A673 (cell line): ENCODE data around the gene PPFIBP1. TPM values are rescaled to one million over a fixed set of nuclear protein-coding genes. Genes with fewer than 3 reads are reported as not detected.

Experiments
- BruUV-seq: library from RNA; stranded (reverse); fragments of 400-500 nt; replicated peaks from 2 replicates; lab custom pipeline; 2021; lab: Mats Ljungman, UMichigan
- CTCF ChIA-PET: fragments of 300-600 bp; sonication (Branson Sonifier 250); formaldehyde crosslinking; loops from one replicate; lab custom pipeline; 2022; ENCODE audit warnings: antibody characterized with exemption; lab: Charles Lee
- POLR2A ChIA-PET: fragments of 300-600 bp; sonication (Branson Sonifier 250); formaldehyde crosslinking; loops from one replicate; lab custom pipeline; 2022; ENCODE audit warnings: antibody characterized with exemption; ENCODE audit not compliant: low non-redundant PET; lab: Charles Lee
- DNase-seq: peaks from one replicate; pipeline ENCODE4 v3.0.0-alpha.2; 2015; ENCODE audit warnings: low spot score
- H3K27ac ChIP-seq: fragments of 200-600 bp; sonication (generic); 2 replicates; pipeline ENCODE4 v1.5.1; 2016; ENCODE audit warnings: mixed run types, low read depth, mild to moderate bottlenecking, mixed read lengths, antibody characterized with exemption, low read length; ENCODE audit not compliant: poor library complexity, severe bottlenecking
- H3K27me3 ChIP-seq: fragments of 200-600 bp; sonication (generic); replicated peaks from 2 replicates; pipeline ENCODE4 v1.6.1; 2017; ENCODE audit warnings: mixed run types, low read depth, mild to moderate bottlenecking, mixed read lengths, antibody characterized with exemption, low read length; ENCODE audit not compliant: insufficient read depth, poor library complexity
- H3K36me3 ChIP-seq: fragments of 200-600 bp; sonication (generic); 2 replicates; pipeline ENCODE4 v1.6.1; 2016; ENCODE audit warnings: mixed run types, mild to moderate bottlenecking, mixed read lengths, antibody characterized with exemption, low read length; ENCODE audit not compliant: insufficient read depth, poor library complexity, severe bottlenecking
- H3K4me1 ChIP-seq: fragments of 200-600 bp; sonication (generic); 2 replicates; pipeline ENCODE4 v1.6.1; 2017; ENCODE audit warnings: mixed run types, mild to moderate bottlenecking, mixed read lengths, antibody characterized with exemption, low read length; ENCODE audit not compliant: insufficient read depth, poor library complexity, severe bottlenecking
- H3K4me3 ChIP-seq: fragments of 200-600 bp; sonication (generic); 2 replicates; pipeline ENCODE4 v1.5.1; 2016; ENCODE audit warnings: low read depth, mixed run types, mild to moderate bottlenecking, mixed read lengths, low read length; ENCODE audit not compliant: poor library complexity, severe bottlenecking
- H3K9me3 ChIP-seq: fragments of 200-600 bp; sonication (generic); 2 replicates; pipeline ENCODE4 v1.6.1; 2016; ENCODE audit warnings: mixed run types, low read depth, mild to moderate bottlenecking, mixed read lengths, antibody characterized with exemption, low read length; ENCODE audit not compliant: poor library complexity, severe bottlenecking
- CTCF ChIP-seq: fragments of 300-800, 200-600 bp; sonication (generic); conservative IDR thresholded peaks from 2 replicates; pipeline ENCODE4 v1.5.1; 2017; ENCODE audit warnings: low read depth, mild to moderate bottlenecking, antibody characterized with exemption, low read length, moderate library complexity, mixed read lengths
- EZH2 ChIP-seq: fragments of 200-600 bp; sonication (generic); IDR thresholded peaks from 2 replicates; pipeline ENCODE4 v1.6.1; 2017; ENCODE audit warnings: borderline replicate concordance, low read depth, mild to moderate bottlenecking, mixed read lengths, antibody characterized with exemption, low read length; ENCODE audit not compliant: poor library complexity, severe bottlenecking
- intact Hi-C: fragments of 100-400 bp; cut with micrococcal nuclease; formaldehyde crosslinking; loops from one replicate; pipeline ENCODE4 v1.10.0; 2022; ENCODE audit not compliant: unreplicated experiment
- total RNA-seq: library from RNA; stranded (reverse); gene quantifications from 2 replicates; pipeline ENCODE4 v1.2.3, GENCODE V29; 2021

Gene PPFIBP1
- total RNA-seq, 1 experiment from 2014 or later, result 41.2 TPM

DNA sequence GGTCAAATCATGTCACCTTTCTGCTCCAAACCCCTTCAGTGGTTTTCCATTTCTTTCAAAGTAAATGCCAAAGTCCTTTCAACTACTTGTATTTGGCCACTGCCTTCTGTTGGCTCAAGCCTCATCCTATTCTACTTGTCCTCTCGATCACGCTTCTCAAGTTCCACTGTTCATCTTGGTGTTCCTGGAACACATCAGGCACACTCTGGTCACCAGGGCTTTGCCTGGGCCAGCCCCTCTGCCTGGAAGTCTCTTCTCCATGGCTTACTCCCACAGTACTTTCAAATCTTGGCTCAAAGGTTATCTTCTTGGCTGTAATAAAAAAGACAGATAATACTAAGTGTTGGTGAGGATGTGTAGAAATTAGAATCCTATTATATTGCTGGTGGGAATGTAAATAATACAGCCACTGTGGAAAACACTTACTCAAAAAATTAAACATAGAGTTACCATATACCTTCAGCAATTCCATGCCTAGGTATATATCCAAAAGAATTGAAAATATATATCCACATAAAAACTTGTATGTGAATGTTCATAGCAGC, 17.3 kb upstream of the PPFIBP1 start:
- intact Hi-C loops, result no loop called here
- no peak for DNase-seq
- no peaks in the 10 kb centered on the region for H3K36me3 ChIP-seq
- CTCF ChIA-PET, result no interaction called here
- H3K27me3 ChIP-seq, result peaks cover 5% of the 10 kb centered on the region
- H3K4me3 ChIP-seq, result no peak overlapping the region
- no peaks in the 10 kb centered on the region for H3K9me3 ChIP-seq
- POLR2A ChIA-PET, result no interaction called here
- no peak overlapping the region for H3K27ac ChIP-seq
- TF ChIP-seq EZH2 (no peak), CTCF (no peak)
- no peaks in the 10 kb centered on the region for H3K4me1 ChIP-seq
- BruUV-seq, result no TSS peak

- no peak for TF ChIP-seq EZH2
- no peak for TF ChIP-seq CTCF
- no peak for DNase-seq
- BruUV-seq, result no TSS peak
- H3K27ac ChIP-seq, result no peak overlapping the region
- H3K4me1 ChIP-seq, result no peaks in the 10 kb centered on the region
- ChIA-PET POLR2A (no interaction called here), CTCF (no interaction called here)
- H3K4me3 ChIP-seq, result no peak overlapping the region
- H3K27me3 ChIP-seq, result peaks cover 5% of the 10 kb centered on the region
- no peaks in the 10 kb centered on the region for H3K36me3 ChIP-seq
- intact Hi-C loops, result no loop called here
- H3K9me3 ChIP-seq, result no peaks in the 10 kb centered on the region
These were observed 15.1 kb upstream of the PPFIBP1 start for GRCh38 chr12:27508736-27509431.

GRCh38 chr12:27511031-27511722, 12.8 kb upstream of the PPFIBP1 start:
- no peak for DNase-seq
- POLR2A ChIA-PET, result no interaction called here

More at GRCh38 chr12:27511031-27511722, 12.8 kb upstream of the PPFIBP1 start:
- TF ChIP-seq CTCF (no peak), EZH2 (no peak)
- H3K36me3 ChIP-seq, result no peaks in the 10 kb centered on the region
- H3K4me3 ChIP-seq, result no peak overlapping the region
- no peaks in the 10 kb centered on the region for H3K9me3 ChIP-seq
- intact Hi-C loops, result no loop called here
- no TSS peak for BruUV-seq
- H3K27ac ChIP-seq, result no peak overlapping the region
- H3K27me3 ChIP-seq, result no peaks in the 10 kb centered on the region
- CTCF ChIA-PET, result no interaction called here
- H3K4me1 ChIP-seq, result no peaks in the 10 kb centered on the region
